Vagina (tissue), 2 donors: ENCODE results near the gene ANO10.

ENCODE experiments used
- POLR2AphosphoS5 ChIP-seq, 2 donors: sonication (generic); formaldehyde crosslinking; IDR thresholded peaks; one replicate each; pipeline ENCODE4 v1.9.0; 2017; ENCODE audit warnings: antibody characterized with exemption in 2 of 2, mild to moderate bottlenecking in 2 of 2, low read depth in 1 of 2; ENCODE audit not compliant: insufficient read depth in 1 of 2
- TF ChIP-seq, protein P1 (sequence below), 3 experiments: fragments of 450-650 bp in 2 of 3; fragments of 200-600 bp in 1 of 3; sonication (generic) in 1 of 3; IDR thresholded peaks; one replicate each; pipeline ENCODE4 v1.5.1; 2017 to 2019; ENCODE audit warnings: antibody characterized with exemption in 3 of 3, mild to moderate bottlenecking in 2 of 3, moderate library complexity in 2 of 3

DNA sequence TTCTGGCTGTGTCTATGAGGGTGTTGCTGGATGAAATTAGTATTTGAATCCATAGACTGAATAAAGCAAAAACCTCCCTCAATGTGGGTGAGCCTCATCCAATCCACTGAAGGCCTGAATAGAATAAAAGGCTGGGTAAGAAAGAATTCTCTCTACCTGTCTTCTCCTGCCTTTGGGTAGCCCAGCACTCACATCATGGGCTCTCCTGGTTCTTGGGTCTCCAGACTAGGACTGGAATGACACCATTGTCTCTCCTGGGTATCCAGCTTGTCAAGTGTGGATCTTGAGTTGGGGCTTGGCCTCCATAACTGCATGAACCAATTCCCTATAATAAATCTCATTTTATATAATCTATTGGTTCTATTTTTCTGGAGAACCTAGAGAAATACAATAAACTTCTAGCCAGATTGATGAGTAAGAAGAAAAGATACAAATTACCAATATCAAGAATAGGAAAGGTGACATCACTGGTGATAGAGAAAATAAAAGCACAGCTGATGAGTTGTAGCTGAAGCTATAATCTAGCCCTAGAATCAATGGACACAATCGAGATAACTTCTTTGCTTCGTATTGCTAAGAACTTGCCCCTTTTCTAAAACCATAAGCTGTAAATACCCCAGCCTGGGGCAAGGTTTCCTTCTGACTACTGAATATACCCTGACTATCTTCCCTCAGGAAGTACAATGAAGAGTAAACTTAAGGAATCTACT, 106.4 kb downstream of the ANO10 start:
- TF ChIP-seq, protein P1, sequence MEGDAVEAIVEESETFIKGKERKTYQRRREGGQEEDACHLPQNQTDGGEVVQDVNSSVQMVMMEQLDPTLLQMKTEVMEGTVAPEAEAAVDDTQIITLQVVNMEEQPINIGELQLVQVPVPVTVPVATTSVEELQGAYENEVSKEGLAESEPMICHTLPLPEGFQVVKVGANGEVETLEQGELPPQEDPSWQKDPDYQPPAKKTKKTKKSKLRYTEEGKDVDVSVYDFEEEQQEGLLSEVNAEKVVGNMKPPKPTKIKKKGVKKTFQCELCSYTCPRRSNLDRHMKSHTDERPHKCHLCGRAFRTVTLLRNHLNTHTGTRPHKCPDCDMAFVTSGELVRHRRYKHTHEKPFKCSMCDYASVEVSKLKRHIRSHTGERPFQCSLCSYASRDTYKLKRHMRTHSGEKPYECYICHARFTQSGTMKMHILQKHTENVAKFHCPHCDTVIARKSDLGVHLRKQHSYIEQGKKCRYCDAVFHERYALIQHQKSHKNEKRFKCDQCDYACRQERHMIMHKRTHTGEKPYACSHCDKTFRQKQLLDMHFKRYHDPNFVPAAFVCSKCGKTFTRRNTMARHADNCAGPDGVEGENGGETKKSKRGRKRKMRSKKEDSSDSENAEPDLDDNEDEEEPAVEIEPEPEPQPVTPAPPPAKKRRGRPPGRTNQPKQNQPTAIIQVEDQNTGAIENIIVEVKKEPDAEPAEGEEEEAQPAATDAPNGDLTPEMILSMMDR (IDR thresholded peaks at IDR 0.05), result no peak
- no peak for TF ChIP-seq POLR2AphosphoS5 (IDR thresholded peaks at IDR 0.05; ENCODE audit: insufficient read depth in 1 of 2, low read depth in 1 of 2)
